Fibroblast of the aortic adventitia (primary cell): ENCODE measurements around the gene PFKFB3. TPM values are rescaled to one million over a fixed set of nuclear protein-coding genes. Genes with fewer than 3 reads are reported as not detected.

Experiments
- DNase-seq: peaks from one replicate; pipeline ENCODE4 v3.0.0-alpha.2; 2010; ENCODE audit warnings: low read depth
- H3K4me3 ChIP-seq: 2 replicates; pipeline ENCODE4 v1.5.1; 2011; ENCODE audit warnings: low read depth, mild to moderate bottlenecking, control low read depth, low read length, moderate library complexity
- total RNA-seq: library from RNA; depleted of rRNA; stranded (reverse); fragments of >200 nt; gene quantifications from 2 replicates; pipeline ENCODE4 v1.2.3, GENCODE V29; 2012; ENCODE audit warnings: low replicate concordance
- TF ChIP-seq, protein P1 (sequence below): IDR thresholded peaks from 2 replicates; pipeline ENCODE4 v1.5.1; 2011; ENCODE audit warnings: mild to moderate bottlenecking, low read length, control low read depth, inconsistent platforms; ENCODE audit not compliant: insufficient read depth

PFKFB3 gene
- total RNA-seq, 1 donor = 23.0 TPM

DNA sequence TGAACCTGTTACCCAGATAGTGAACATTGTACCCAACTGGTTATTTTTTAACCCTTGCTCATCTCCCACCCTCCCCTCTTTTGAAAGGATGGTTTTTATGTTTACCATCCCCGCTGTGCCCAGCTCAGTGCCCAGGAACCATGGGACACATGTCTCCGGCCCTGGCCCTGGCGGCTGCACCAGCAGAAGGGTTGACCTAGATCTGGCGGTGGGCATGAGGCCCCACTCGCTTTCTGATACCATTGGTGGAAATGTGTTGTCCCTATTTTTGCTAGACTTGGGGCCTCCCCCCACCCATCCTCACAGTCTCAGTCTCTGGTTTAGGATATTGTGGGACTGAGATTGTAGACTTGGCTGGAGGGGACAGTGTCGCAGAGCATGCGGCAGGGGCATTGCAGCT, 11.9 kb downstream of the PFKFB3 start:
- no peak for DNase-seq
- H3K4me3 ChIP-seq = no peak overlapping the region
- TF ChIP-seq, protein P1, sequence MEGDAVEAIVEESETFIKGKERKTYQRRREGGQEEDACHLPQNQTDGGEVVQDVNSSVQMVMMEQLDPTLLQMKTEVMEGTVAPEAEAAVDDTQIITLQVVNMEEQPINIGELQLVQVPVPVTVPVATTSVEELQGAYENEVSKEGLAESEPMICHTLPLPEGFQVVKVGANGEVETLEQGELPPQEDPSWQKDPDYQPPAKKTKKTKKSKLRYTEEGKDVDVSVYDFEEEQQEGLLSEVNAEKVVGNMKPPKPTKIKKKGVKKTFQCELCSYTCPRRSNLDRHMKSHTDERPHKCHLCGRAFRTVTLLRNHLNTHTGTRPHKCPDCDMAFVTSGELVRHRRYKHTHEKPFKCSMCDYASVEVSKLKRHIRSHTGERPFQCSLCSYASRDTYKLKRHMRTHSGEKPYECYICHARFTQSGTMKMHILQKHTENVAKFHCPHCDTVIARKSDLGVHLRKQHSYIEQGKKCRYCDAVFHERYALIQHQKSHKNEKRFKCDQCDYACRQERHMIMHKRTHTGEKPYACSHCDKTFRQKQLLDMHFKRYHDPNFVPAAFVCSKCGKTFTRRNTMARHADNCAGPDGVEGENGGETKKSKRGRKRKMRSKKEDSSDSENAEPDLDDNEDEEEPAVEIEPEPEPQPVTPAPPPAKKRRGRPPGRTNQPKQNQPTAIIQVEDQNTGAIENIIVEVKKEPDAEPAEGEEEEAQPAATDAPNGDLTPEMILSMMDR = no peak

DNA sequence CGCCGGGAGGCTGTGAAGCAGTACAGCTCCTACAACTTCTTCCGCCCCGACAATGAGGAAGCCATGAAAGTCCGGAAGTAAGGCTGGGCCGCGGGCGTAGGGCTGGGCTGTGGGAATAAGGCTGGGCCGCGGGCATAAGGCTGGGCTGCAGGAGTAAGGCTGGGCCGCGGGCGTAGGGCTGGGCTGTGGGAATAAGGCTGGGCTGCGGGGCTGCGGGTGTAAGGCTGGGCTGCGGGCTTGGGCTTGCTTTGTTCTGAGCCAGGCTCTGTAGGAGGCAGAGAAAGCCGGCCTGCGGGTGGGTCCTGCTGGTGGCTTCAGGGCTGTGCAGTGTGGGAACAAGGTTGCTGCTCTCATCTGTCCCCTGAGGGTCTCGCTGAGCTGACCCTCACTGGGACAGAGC, 12.5 kb downstream of the PFKFB3 start:
- DNase-seq = no peak
- TF ChIP-seq, protein P1 = no peak
- H3K4me3 ChIP-seq = no peak overlapping the region

DNA sequence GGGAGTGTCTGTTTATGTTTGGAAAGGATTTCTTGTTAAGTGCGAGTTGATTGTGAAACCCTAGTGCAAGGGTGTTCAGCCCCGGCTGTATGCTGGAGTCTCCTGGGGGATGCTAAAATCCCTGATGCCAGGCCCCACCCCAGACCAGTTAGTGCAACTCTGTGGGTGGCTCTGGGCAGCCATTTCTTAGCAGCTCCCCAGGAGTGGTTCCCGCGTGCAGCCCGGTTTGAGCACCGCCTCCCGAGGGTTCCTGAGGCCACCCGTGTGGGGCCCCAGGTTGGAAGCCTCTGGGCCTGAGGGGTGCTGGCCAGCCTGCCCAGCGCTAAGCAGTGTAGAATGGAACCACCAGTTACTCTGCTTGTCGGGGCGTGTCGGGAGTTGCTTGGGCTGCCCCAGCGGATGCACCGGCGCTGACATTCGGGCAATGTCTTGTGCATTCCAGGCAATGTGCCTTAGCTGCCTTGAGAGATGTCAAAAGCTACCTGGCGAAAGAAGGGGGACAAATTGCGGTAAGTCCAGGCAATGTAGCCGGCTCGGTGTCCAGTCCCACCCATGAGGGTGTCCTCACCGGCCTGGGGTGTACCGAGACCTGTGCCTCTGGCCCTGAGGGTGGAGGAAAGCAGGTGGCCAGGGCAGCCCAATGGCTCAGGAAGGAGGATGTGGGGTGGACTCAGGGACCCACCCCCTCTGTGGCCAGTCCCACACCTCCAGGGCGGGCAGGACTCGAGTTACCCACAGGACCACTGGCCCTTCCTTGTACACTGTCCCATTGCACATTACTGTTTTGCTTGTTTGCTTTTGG, 13.2 kb downstream of the PFKFB3 start:
- DNase-seq = no peak
- no peak overlapping the region for H3K4me3 ChIP-seq
- TF ChIP-seq, protein P1 = no peak

DNA sequence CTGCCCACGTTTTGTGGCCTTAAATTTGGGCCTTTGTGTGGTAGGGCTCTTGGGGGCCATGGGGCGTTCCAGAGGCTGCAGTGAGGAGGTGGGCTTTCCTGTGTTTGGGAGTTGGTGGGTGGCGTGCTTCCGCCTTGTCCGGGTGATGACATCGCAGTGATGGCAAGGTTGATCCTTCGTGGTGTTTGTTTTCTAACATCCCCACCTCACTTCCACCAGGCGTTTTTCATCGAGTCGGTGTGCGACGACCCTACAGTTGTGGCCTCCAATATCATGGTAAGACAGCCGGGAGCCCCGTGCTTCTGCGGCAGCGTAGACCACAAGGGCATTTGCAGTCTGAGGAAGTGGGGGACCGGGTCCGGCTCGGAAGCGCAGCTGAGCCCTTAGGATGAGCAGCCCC, 14.2 kb downstream of the PFKFB3 start:
- TF ChIP-seq, protein P1 = no peak
- no peak overlapping the region for H3K4me3 ChIP-seq
- DNase-seq = no peak

DNA sequence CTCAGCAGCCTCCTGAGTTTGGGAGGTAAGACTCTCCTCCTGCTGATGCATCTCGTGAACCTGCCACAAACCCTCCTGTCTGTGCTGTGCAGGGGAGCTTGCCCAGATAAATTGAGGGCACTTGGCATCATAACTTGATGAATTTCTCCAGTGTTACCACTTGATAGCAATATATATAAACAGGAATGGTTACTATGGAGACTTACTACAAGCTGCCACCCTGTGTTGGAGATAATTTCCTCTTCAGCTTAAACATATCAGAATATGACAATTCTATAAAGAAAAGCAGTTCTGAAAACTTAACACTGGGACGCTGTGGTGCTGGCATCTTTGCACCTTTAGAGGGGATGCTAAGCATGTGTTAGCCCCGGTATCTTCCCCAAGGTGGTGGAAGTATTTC, 14.9 kb downstream of the PFKFB3 start:
- no peak overlapping the region for H3K4me3 ChIP-seq
- TF ChIP-seq, protein P1 = no peak
- DNase-seq = no peak

DNA sequence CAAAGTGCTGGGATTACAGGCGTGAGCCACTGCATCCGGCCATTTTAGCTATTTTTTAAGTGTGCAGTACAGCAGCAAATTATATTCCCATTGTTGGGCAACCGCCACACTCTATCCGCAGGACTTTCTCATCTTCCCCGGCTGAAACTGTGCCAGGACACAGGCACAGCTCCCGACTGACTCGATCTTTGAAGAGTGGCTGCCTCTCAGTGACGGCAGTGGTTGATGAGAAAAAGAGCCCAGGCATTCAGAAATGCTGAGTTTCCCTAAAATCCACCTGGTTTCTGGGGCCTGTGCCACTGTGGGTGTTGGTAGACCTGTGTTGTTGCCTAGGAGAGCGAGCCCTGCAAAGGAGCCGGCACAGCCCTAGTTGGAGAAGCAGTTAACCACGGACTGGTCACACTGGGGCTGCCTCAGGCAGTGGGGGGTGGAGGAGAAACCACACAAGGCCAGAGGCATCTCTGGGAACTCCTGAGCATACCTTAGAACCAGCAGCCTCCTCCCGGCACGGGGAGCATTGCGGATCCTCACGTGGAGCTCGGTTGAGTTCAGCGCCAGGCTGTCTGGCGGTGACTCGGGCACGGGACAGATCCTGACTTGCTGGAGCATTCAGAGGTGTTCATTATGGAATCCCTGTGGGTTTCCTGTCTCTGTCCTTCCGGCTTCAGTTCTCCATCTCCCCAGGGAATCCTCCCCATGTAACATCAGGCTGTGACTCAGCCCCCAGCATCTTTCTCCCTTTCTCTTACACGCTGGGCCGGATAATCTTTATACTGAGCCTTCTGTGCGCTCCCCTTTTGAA, 16.2 kb downstream of the PFKFB3 start:
- TF ChIP-seq, protein P1 = no peak
- no peak for DNase-seq
- no peak overlapping the region for H3K4me3 ChIP-seq
